ENCODE measurements around the gene SLC17A5. TPM values are rescaled to one million over a fixed set of nuclear protein-coding genes. Genes with fewer than 3 reads are reported as not detected.

Gene SLC17A5
- total RNA-seq, 1 experiment from 2014 or later: 6.1 TPM

GRCh38 chr6:73666393-73666792, 12.6 kb upstream of the SLC17A5 start:
- no TSS peak for BruUV-seq (replicated peaks)
- no peak for TF ChIP-seq CTCF (IDR thresholded peaks at IDR 0.05; ENCODE audit: unreplicated experiment)
- H3K27ac Mint-ChIP-seq (ENCODE audit: low read depth, unreplicated experiment): no peak overlapping the region
- intact Hi-C loops (cut with micrococcal nuclease): no loop called here
- DNase-seq (ENCODE audit: unreplicated experiment): no peak
- no peaks in the 10 kb centered on the region for H3K27me3 Mint-ChIP-seq (ENCODE audit: insufficient read depth, unreplicated experiment)
- H3K9me3 Mint-ChIP-seq (ENCODE audit: unreplicated experiment): no peaks in the 10 kb centered on the region
- no peaks in the 10 kb centered on the region for H3K36me3 Mint-ChIP-seq (ENCODE audit: insufficient read depth, unreplicated experiment)
- peaks cover 6% of the 10 kb centered on the region for H3K4me1 Mint-ChIP-seq (ENCODE audit: insufficient read depth, unreplicated experiment)
- ChIA-PET CTCF (interaction anchor here (3.1 kb wide), 1 partner anchor 9 kb away, joined by 17 read pairs; no protein-coding TSS in a partner anchor), POLR2A (interaction anchor here (1.2 kb wide), 1 partner anchor 14 kb away, joined by 4 read pairs; no protein-coding TSS in a partner anchor)
- H3K4me3 Mint-ChIP-seq (ENCODE audit: unreplicated experiment): no peak overlapping the region

DNA sequence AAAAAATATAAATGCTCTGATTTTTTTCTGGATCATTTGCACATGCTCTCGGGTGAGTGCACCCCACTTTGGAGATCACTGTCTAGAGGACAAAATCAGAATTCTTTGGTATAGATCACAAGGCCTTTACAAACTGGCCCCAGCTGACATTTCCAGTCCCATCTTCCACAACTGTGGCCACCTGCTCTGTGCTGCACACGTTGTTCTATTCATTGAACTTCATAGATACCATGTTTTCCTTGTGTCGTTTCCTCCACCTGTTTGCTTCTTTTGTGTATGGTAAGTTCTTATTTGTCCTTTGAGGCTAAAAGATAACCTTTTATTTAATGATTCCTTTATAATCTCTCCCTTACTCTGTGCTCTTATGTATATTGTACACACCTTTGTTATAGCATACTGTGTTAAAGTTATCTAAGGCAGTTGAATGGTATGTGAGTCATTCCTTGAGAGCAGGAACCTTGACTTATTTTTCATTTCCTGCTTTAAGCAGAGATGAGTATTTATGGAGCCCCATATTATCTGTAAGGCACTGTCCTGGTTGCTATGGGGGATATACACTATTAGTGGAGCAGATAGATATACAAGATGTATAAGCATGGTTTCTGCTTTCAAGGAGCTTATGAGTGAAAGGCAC, 12.0 kb upstream of the SLC17A5 start:
- Mint-ChIP-seq H3K9me3 (ENCODE audit: unreplicated experiment) (no peaks in the 10 kb centered on the region), H3K4me3 (ENCODE audit: unreplicated experiment) (no peak overlapping the region), H3K4me1 (ENCODE audit: insufficient read depth, unreplicated experiment) (peaks cover 6% of the 10 kb centered on the region), H3K36me3 (ENCODE audit: insufficient read depth, unreplicated experiment) (no peaks in the 10 kb centered on the region), H3K27ac (ENCODE audit: low read depth, unreplicated experiment) (no peak overlapping the region), H3K27me3 (ENCODE audit: insufficient read depth, unreplicated experiment) (no peaks in the 10 kb centered on the region)
- BruUV-seq (replicated peaks): no TSS peak
- ChIA-PET POLR2A (interaction anchor here (1.2 to 1.4 kb wide), 2 partner anchors 11 to 13 kb away, joined by 4 to 9 read pairs; no protein-coding TSS in a partner anchor), CTCF (interaction anchor here (0.6 to 3.1 kb wide), 3 partner anchors 9 to 930 kb away, joined by 3 to 17 read pairs (median 3); no protein-coding TSS in a partner anchor)
- DNase-seq (ENCODE audit: unreplicated experiment): no peak
- no peak for TF ChIP-seq CTCF (IDR thresholded peaks at IDR 0.05; ENCODE audit: unreplicated experiment)
- intact Hi-C loops (cut with micrococcal nuclease): no loop called here

DNA sequence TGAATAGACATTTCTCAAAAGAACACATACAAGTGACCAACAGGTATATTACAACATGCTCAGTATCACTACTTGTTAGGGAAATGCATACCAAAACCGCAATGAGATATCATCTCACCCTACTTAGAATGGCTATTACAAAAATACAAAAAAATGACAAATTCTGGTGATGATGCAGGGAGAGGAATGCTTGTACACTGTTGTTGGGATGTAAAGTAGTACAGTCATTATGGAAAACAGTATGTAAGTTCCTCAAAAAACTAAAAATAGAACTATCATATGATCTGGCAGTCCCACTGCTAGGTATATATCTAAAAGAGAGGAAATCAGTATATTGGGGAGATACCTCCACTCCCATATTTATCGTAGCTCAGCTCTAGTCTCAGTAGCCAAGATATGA, 10.9 kb upstream of the SLC17A5 start:
- CTCF ChIA-PET: interaction anchor here (0.6 to 3.1 kb wide), 3 partner anchors 10 to 282 kb away, joined by 3 to 17 read pairs (median 3); no protein-coding TSS in a partner anchor
- intact Hi-C loops (cut with micrococcal nuclease): no loop called here
- no peak overlapping the region for H3K27ac Mint-ChIP-seq (ENCODE audit: low read depth, unreplicated experiment)
- DNase-seq (ENCODE audit: unreplicated experiment): no peak
- H3K9me3 Mint-ChIP-seq (ENCODE audit: unreplicated experiment): no peaks in the 10 kb centered on the region
- peaks cover 6% of the 10 kb centered on the region for H3K4me1 Mint-ChIP-seq (ENCODE audit: insufficient read depth, unreplicated experiment)
- no peaks in the 10 kb centered on the region for H3K36me3 Mint-ChIP-seq (ENCODE audit: insufficient read depth, unreplicated experiment)
- POLR2A ChIA-PET: interaction anchor here (1.0 to 1.4 kb wide), 2 partner anchors 10 kb away, joined by 3 to 9 read pairs; no protein-coding TSS in a partner anchor
- no TSS peak for BruUV-seq (replicated peaks)
- no peaks in the 10 kb centered on the region for H3K27me3 Mint-ChIP-seq (ENCODE audit: insufficient read depth, unreplicated experiment)
- no peak for TF ChIP-seq CTCF (IDR thresholded peaks at IDR 0.05; ENCODE audit: unreplicated experiment)
- no peak overlapping the region for H3K4me3 Mint-ChIP-seq (ENCODE audit: unreplicated experiment)

GRCh38 chr6:73657201-73657600, 3.4 kb upstream of the SLC17A5 start:
- intact Hi-C loops (cut with micrococcal nuclease): no loop called here
- Mint-ChIP-seq H3K36me3 (ENCODE audit: insufficient read depth, unreplicated experiment) (peaks cover 19% of the 10 kb centered on the region), H3K4me3 (ENCODE audit: unreplicated experiment) (no peak overlapping the region), H3K9me3 (ENCODE audit: unreplicated experiment) (no peaks in the 10 kb centered on the region), H3K27me3 (ENCODE audit: insufficient read depth, unreplicated experiment) (no peaks in the 10 kb centered on the region), H3K4me1 (ENCODE audit: insufficient read depth, unreplicated experiment) (peaks cover 28% of the 10 kb centered on the region), H3K27ac (ENCODE audit: low read depth, unreplicated experiment) (peak overlapping the region; percentile 69)
- DNase-seq (ENCODE audit: unreplicated experiment): no peak
- no TSS peak for BruUV-seq (replicated peaks)
- CTCF ChIA-PET: interaction anchor here (1.0 to 2.4 kb wide), 2 partner anchors 17 to 76 kb away, joined by 6 to 10 read pairs; no protein-coding TSS in a partner anchor
- POLR2A ChIA-PET: interaction anchor here (1.0 kb wide), 1 partner anchor 23 kb away, joined by 3 read pairs; no protein-coding TSS in a partner anchor
- TF ChIP-seq CTCF (IDR thresholded peaks at IDR 0.05; ENCODE audit: unreplicated experiment): no peak
